ENCODE results near the gene FABP7.

FABP7 gene

DNA sequence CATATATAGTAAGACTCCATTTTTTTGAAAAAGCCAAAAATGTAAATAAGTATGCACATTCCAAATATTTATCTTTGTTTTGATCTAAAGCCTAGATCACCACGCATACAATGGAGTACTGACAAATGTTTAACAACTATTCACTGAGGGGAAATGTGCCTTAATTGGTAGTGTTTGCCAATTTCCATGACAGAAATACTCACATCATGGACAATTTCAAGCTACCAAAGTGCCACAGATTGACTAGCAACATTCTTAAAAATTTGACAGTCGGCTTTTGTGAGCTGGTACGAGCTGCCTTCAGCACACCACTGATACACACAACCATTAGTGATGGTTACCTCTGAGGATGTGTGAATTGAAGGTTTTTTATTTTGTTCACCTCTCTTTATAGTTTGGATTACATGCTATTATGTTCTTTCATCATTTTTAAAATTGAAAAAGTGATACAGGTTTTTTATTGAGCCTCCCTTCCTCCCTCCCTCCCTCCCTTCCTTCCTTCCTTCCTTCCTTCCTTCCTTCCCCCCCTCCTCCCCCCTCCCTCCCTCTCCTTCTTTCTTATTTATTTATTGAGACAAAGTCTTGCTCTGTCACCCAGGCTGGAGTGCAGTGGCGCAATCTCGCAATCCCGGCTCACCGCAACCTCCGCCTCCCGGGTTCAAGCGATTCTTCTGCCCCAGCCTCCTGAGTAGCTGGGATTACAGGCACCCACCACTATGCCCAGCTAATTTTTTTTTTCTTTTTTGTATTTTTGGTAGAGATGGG is 28.8 kb downstream of the FABP7 start:
- Histone ChIP-seq H3K4me1 (ENCODE audit: control insufficient read depth in 2 of 2, insufficient read depth in 1 of 2, low read depth in 1 of 2, low read length in 2 of 2) (no peaks in the 10 kb centered on the region), H4K91ac (ENCODE audit: low read depth, low read length, poor library complexity) (no peak overlapping the region), H3K9me3 (replicated peaks in 1 of 2; ENCODE audit: control insufficient read depth in 2 of 2, insufficient read depth in 1 of 2, low read depth in 1 of 2, low read length in 2 of 2) (no peaks in the 10 kb centered on the region), H3K4ac (ENCODE audit: low read length) (no peak overlapping the region), H3K4me2 (ENCODE audit: insufficient read depth, low read length, poor library complexity, severe bottlenecking) (no peak overlapping the region), H2BK120ac (ENCODE audit: low read depth, low read length) (no peak overlapping the region), H3K9ac (ENCODE audit: low read depth, low read length, poor library complexity) (no peak overlapping the region), H3K4me3 (ENCODE audit: low read length in 2 of 2) (no peak overlapping the region), H3K27ac (replicated peaks; ENCODE audit: low read length) (no peak overlapping the region), H3K14ac (ENCODE audit: low read length) (no peak overlapping the region), H2BK15ac (ENCODE audit: low read length) (no peak overlapping the region), H4K8ac (ENCODE audit: low read depth, low read length) (no peak overlapping the region), H3K23ac (ENCODE audit: low read depth, low read length, poor library complexity) (no peak overlapping the region), H2AFZ (ENCODE audit: low read length) (no peak overlapping the region), H3K18ac (ENCODE audit: low read length) (no peak overlapping the region), H2BK5ac (ENCODE audit: low read length) (no peak overlapping the region), H3K79me1 (ENCODE audit: low read depth, low read length) (no peaks in the 10 kb centered on the region), H3K27me3 (ENCODE audit: control insufficient read depth in 3 of 3, insufficient read depth in 3 of 3, low read depth in 1 of 3, low read length in 3 of 3) (no peaks in the 10 kb centered on the region), H3K36me3 (replicated peaks in 1 of 2; ENCODE audit: control insufficient read depth in 2 of 2, insufficient read depth in 2 of 2, low read length in 2 of 2) (no peaks in the 10 kb centered on the region), H2BK12ac (ENCODE audit: low read length) (no peak overlapping the region), H2AK5ac (ENCODE audit: low read depth, low read length) (no peak overlapping the region)
- no peak for DNase-seq (ENCODE audit: low spot score)
- WGBS, 2 donors (ENCODE audit: extremely low coverage in 2 of 2, insufficient read length in 2 of 2, insufficient replicate concordance in 1 of 2) = no CpG with 5 or more reads among the region's 10 CpGs

DNA sequence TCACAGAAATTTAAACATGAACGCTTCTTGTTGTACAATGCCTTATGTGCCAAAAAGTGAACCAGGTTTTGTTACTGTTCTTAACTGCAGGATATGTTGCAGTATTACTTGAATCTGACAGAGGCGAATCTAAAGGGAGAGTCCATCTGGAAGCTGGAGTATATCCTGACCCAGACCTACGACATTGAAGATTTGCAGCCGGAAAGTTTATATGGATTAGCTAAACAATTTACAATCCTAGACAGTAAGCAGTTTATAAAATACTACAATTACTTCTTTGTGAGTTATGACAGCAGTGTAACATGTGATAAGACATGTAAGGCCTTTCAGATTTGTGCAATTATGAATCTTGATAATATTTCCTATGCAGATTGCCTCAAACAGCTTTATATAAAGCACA is 29.5 kb downstream of the FABP7 start:
- Histone ChIP-seq H4K8ac (ENCODE audit: low read depth, low read length) (no peak overlapping the region), H2BK120ac (ENCODE audit: low read depth, low read length) (no peak overlapping the region), H2AK5ac (ENCODE audit: low read depth, low read length) (no peak overlapping the region), H3K18ac (ENCODE audit: low read length) (no peak overlapping the region), H3K79me1 (ENCODE audit: low read depth, low read length) (no peaks in the 10 kb centered on the region), H3K9ac (ENCODE audit: low read depth, low read length, poor library complexity) (no peak overlapping the region), H2BK5ac (ENCODE audit: low read length) (no peak overlapping the region), H3K27me3 (ENCODE audit: control insufficient read depth in 3 of 3, insufficient read depth in 3 of 3, low read depth in 1 of 3, low read length in 3 of 3) (no peaks in the 10 kb centered on the region), H2BK15ac (ENCODE audit: low read length) (no peak overlapping the region), H3K4me2 (ENCODE audit: insufficient read depth, low read length, poor library complexity, severe bottlenecking) (no peak overlapping the region), H2AFZ (ENCODE audit: low read length) (no peak overlapping the region), H2BK12ac (ENCODE audit: low read length) (no peak overlapping the region), H3K4me1 (ENCODE audit: control insufficient read depth in 2 of 2, insufficient read depth in 1 of 2, low read depth in 1 of 2, low read length in 2 of 2) (no peaks in the 10 kb centered on the region), H3K9me3 (replicated peaks in 1 of 2; ENCODE audit: control insufficient read depth in 2 of 2, insufficient read depth in 1 of 2, low read depth in 1 of 2, low read length in 2 of 2) (no peaks in the 10 kb centered on the region), H4K91ac (ENCODE audit: low read depth, low read length, poor library complexity) (no peak overlapping the region), H3K36me3 (replicated peaks in 1 of 2; ENCODE audit: control insufficient read depth in 2 of 2, insufficient read depth in 2 of 2, low read length in 2 of 2) (no peaks in the 10 kb centered on the region), H3K4me3 (ENCODE audit: low read length in 2 of 2) (no peak overlapping the region), H3K23ac (ENCODE audit: low read depth, low read length, poor library complexity) (no peak overlapping the region), H3K4ac (ENCODE audit: low read length) (no peak overlapping the region), H3K27ac (replicated peaks; ENCODE audit: low read length) (no peak overlapping the region), H3K14ac (ENCODE audit: low read length) (no peak overlapping the region)
- DNase-seq (ENCODE audit: low spot score) = no peak
- no CpG with 5 or more reads among the region's 4 CpGs for WGBS, 2 donors (ENCODE audit: extremely low coverage in 2 of 2, insufficient read length in 2 of 2, insufficient replicate concordance in 1 of 2)

DNA sequence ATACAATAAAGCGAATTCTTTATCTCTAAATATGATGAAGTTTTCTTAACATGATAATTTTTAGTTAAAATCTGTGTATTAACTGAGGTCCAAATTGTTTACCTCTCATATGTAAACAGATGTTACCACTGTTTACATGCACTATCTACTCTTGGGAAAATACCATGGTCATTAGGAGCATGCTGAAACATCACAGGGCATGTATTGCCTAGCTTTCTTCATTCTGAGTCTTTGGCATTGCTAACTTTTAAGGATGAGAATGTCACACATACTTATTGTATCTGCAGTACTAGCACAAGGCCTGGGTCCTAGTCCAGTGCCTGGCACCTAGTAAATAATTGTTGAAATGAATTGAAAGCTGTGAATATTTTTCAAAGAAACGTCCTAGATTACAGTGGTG is 30.2 kb downstream of the FABP7 start:
- Histone ChIP-seq H2BK120ac (ENCODE audit: low read depth, low read length) (no peak overlapping the region), H3K4me2 (ENCODE audit: insufficient read depth, low read length, poor library complexity, severe bottlenecking) (no peak overlapping the region), H3K4ac (ENCODE audit: low read length) (no peak overlapping the region), H3K9me3 (replicated peaks in 1 of 2; ENCODE audit: control insufficient read depth in 2 of 2, insufficient read depth in 1 of 2, low read depth in 1 of 2, low read length in 2 of 2) (no peaks in the 10 kb centered on the region), H2BK15ac (ENCODE audit: low read length) (no peak overlapping the region), H3K79me1 (ENCODE audit: low read depth, low read length) (no peaks in the 10 kb centered on the region), H3K27me3 (ENCODE audit: control insufficient read depth in 3 of 3, insufficient read depth in 3 of 3, low read depth in 1 of 3, low read length in 3 of 3) (no peaks in the 10 kb centered on the region), H2BK5ac (ENCODE audit: low read length) (no peak overlapping the region), H3K4me3 (ENCODE audit: low read length in 2 of 2) (no peak overlapping the region), H3K14ac (ENCODE audit: low read length) (no peak overlapping the region), H3K36me3 (replicated peaks in 1 of 2; ENCODE audit: control insufficient read depth in 2 of 2, insufficient read depth in 2 of 2, low read length in 2 of 2) (no peaks in the 10 kb centered on the region), H4K8ac (ENCODE audit: low read depth, low read length) (no peak overlapping the region), H3K4me1 (ENCODE audit: control insufficient read depth in 2 of 2, insufficient read depth in 1 of 2, low read depth in 1 of 2, low read length in 2 of 2) (no peaks in the 10 kb centered on the region), H2BK12ac (ENCODE audit: low read length) (no peak overlapping the region), H3K27ac (replicated peaks; ENCODE audit: low read length) (no peak overlapping the region), H3K18ac (ENCODE audit: low read length) (no peak overlapping the region), H4K91ac (ENCODE audit: low read depth, low read length, poor library complexity) (no peak overlapping the region), H3K23ac (ENCODE audit: low read depth, low read length, poor library complexity) (no peak overlapping the region), H2AFZ (ENCODE audit: low read length) (no peak overlapping the region), H3K9ac (ENCODE audit: low read depth, low read length, poor library complexity) (no peak overlapping the region), H2AK5ac (ENCODE audit: low read depth, low read length) (no peak overlapping the region)
- no peak for DNase-seq (ENCODE audit: low spot score)
- WGBS, 2 donors (ENCODE audit: extremely low coverage in 2 of 2, insufficient read length in 2 of 2, insufficient replicate concordance in 1 of 2) = no CpG with 5 or more reads among the region's 2 CpGs

DNA sequence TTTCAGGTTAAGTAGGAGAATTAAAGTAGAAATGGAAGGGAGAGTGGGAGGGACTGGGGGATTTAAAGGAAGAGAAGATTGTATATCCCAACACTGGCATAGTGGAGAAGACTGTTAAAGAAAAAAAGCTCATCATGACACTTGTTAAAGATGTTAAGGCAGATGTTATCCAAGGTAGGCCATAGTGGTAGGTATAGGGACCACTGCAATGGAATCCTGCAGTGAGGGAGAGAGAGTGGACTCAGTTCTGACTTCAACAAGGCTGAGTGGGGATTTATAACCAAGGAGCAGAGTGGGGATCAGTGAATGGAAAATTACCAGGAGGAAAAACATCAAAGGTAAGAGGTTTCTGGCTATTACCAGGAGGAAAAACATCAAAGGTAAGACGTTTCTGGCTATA is 30.7 kb downstream of the FABP7 start:
- H2BK120ac ChIP-seq (ENCODE audit: low read depth, low read length) = no peak overlapping the region
- no peak for DNase-seq (ENCODE audit: low spot score)
- H3K9me3 ChIP-seq (replicated peaks in 1 of 2; ENCODE audit: control insufficient read depth in 2 of 2, insufficient read depth in 1 of 2, low read depth in 1 of 2, low read length in 2 of 2) = no peaks in the 10 kb centered on the region
- no peak overlapping the region for H2BK5ac ChIP-seq (ENCODE audit: low read length)
- H3K27ac ChIP-seq (replicated peaks; ENCODE audit: low read length) = no peak overlapping the region
- no peak overlapping the region for H3K14ac ChIP-seq (ENCODE audit: low read length)
- no peaks in the 10 kb centered on the region for H3K4me1 ChIP-seq (ENCODE audit: control insufficient read depth in 2 of 2, insufficient read depth in 1 of 2, low read depth in 1 of 2, low read length in 2 of 2)
- no peaks in the 10 kb centered on the region for H3K79me1 ChIP-seq (ENCODE audit: low read depth, low read length)
- no peak overlapping the region for H2BK12ac ChIP-seq (ENCODE audit: low read length)
- no peak overlapping the region for H3K4me2 ChIP-seq (ENCODE audit: insufficient read depth, low read length, poor library complexity, severe bottlenecking)
- H3K4ac ChIP-seq (ENCODE audit: low read length) = no peak overlapping the region
- no peak overlapping the region for H3K23ac ChIP-seq (ENCODE audit: low read depth, low read length, poor library complexity)
- no peaks in the 10 kb centered on the region for H3K27me3 ChIP-seq (ENCODE audit: control insufficient read depth in 3 of 3, insufficient read depth in 3 of 3, low read depth in 1 of 3, low read length in 3 of 3)
- H2AFZ ChIP-seq (ENCODE audit: low read length) = peak overlapping the region; percentile 23
- no peak overlapping the region for H4K91ac ChIP-seq (ENCODE audit: low read depth, low read length, poor library complexity)
- no peak overlapping the region for H3K18ac ChIP-seq (ENCODE audit: low read length)
- no peaks in the 10 kb centered on the region for H3K36me3 ChIP-seq (replicated peaks in 1 of 2; ENCODE audit: control insufficient read depth in 2 of 2, insufficient read depth in 2 of 2, low read length in 2 of 2)
- WGBS, 2 donors (ENCODE audit: extremely low coverage in 2 of 2, insufficient read length in 2 of 2, insufficient replicate concordance in 1 of 2) = no CpG with 5 or more reads among the region's 1 CpG
- no peak overlapping the region for H3K4me3 ChIP-seq (ENCODE audit: low read length in 2 of 2)
- H2AK5ac ChIP-seq (ENCODE audit: low read depth, low read length) = no peak overlapping the region
- no peak overlapping the region for H2BK15ac ChIP-seq (ENCODE audit: low read length)
- H3K9ac ChIP-seq (ENCODE audit: low read depth, low read length, poor library complexity) = no peak overlapping the region
- no peak overlapping the region for H4K8ac ChIP-seq (ENCODE audit: low read depth, low read length)

Measured in neuronal stem cell (in vitro differentiated cells).